ENCODE data around the gene APOA5.

APOA5 gene

DNA sequence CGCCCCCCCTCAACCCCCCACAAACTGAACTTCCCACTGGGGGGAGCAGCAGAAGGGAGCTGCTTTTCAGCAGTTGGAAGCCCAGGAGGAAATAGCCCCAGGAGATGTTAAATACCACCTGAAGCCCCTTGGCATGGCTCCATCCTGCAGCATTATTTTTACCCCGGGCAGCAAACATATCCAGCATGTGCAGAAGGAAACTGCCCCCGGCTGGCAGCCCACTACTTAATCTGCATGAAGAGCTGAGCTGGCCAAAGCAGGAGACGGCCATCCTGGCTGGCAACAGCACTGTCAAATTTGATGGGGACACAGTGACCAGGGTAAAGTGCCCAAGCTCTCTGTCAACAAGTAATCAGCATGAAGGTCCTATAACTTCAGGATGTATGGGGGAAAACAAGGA is 50.9 kb downstream of the APOA5 start:
- Mint-ChIP-seq H3K27ac (no peak overlapping the region), H3K9me3 (no peaks in the 10 kb centered on the region), H3K27me3 (no peaks in the 10 kb centered on the region), H3K4me1 (peaks cover 0 to 3% of the 10 kb centered on the region in 2 donors), H3K36me3 (peaks cover 11 to 25% of the 10 kb centered on the region in 2 donors), H3K4me3 (no peak overlapping the region)
- ATAC-seq (replicated peaks) (no peak), DNase-seq (no peak)
